Activated CD4-positive, alpha-beta T cell treated with anti-CD3 and anti-CD28 coated beads, Interleukin-2, amount 50 U/mL, for 16 hours (primary cell): ENCODE results near the gene SKIC3.

Source experiments
- DNase-seq: peaks from one replicate; pipeline ENCODE4 v3.0.0-alpha.2; 2020

Gene SKIC3

GRCh38 chr5:95528565-95528964 is 26.2 kb downstream of the SKIC3 start:
- DNase-seq, result no peak

GRCh38 chr5:95526871-95527270 is 27.9 kb downstream of the SKIC3 start:
- no peak for DNase-seq

- DNase-seq, result no peak
These were observed 30.4 kb downstream of the SKIC3 start for GRCh38 chr5:95524423-95524822.

- DNase-seq, result no peak
These were observed 34.6 kb downstream of the SKIC3 start for GRCh38 chr5:95520206-95520605.

GRCh38 chr5:95519681-95520080 is 35.1 kb downstream of the SKIC3 start:
- DNase-seq, result no peak

- no peak for DNase-seq
These were observed 35.6 kb downstream of the SKIC3 start for GRCh38 chr5:95519151-95519550.

- DNase-seq, result no peak
These were observed 36.4 kb downstream of the SKIC3 start for GRCh38 chr5:95518417-95518816.

GRCh38 chr5:95511606-95512005 is 43.2 kb downstream of the SKIC3 start:
- no peak for DNase-seq

- DNase-seq, result no peak
These were observed 46.2 kb downstream of the SKIC3 start for GRCh38 chr5:95508550-95508949.
